DMS153 treated with DMSO at 0.1 percent for 48 hours (cell line): ENCODE measurements around the gene DGKE.

Experiments
- DNase-seq: peaks from one replicate; lab custom pipeline; 2025; ENCODE audit not compliant: unreplicated experiment; lab: John Stamatoyannopoulos, UW

DGKE gene

DNA sequence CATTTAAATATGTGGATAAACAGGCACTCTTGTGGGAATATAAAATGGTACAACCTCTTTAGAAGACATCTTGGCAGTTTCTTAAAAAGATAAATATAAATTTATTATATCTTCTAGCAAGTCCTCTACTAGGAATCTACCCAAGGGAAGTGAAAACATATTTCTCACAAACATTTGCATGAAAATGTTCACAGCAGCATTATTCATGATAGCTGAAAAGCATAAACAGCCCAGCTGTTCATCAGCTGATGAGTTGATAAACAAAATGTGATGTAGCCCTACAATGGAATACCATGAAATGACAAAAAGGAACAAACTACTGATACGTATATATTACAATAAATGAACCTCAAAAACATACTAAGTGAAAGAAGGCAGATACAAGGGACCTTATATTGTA lies 12.0 kb downstream of the DGKE start:
- no peak for DNase-seq

DNA sequence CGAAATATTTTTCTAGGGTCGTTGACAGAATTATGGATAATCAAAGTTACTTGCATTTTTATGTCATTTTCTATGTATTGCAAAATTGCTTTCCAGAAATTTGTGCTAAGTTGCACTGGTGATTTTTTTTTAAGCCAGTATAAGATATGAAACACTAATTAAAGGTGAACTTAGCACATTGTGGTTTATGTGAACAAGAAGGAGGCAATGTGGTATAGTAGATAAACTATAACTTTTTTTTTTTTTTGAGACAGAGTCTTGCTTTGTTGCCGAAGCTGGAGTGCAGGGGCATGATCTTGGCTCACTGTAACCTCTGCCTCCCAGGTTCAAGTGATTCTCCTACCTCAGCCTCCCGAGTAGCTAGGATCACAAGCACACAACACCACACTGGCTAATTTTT lies 13.2 kb downstream of the DGKE start:
- no peak for DNase-seq

DNA sequence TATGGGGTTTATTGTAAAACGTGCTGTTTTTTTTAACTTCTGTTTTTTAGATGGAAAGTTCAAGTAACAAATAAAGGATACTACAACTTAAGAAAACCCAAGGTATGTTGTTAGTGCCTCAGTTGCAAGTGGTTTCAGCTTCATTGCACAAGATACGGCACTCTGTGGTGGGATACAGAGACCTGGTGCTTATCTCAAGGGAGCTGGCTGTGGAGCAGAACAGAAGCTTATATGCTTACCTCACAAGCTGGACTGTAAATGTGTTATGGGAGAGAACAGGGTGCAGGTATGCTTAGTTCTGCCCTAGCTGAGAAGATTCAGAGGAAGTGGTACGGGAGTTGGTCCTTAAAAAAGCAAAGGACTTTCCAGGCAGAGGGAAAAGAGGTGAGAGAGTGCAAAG lies 15.2 kb downstream of the DGKE start:
- no peak for DNase-seq

DNA sequence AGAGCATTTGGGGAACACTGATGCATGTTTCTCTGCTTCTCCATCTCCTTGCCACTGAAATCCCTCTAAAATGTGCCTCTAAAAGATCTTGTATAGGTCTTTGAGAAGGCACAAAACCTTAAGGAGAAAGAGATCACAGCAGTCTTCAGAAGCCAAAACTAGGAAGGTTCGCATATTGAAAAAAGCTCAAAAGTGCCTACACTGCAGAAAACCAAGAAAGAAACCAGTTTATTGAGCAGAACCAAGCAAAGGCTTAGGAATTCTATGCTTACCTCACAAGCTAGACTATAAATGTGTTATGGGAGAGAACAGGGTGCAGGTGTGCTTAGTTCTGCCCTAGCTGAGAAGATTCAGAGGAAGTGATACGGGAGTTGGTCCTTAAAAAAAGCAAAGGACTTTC lies 16.6 kb downstream of the DGKE start:
- DNase-seq: no peak

DNA sequence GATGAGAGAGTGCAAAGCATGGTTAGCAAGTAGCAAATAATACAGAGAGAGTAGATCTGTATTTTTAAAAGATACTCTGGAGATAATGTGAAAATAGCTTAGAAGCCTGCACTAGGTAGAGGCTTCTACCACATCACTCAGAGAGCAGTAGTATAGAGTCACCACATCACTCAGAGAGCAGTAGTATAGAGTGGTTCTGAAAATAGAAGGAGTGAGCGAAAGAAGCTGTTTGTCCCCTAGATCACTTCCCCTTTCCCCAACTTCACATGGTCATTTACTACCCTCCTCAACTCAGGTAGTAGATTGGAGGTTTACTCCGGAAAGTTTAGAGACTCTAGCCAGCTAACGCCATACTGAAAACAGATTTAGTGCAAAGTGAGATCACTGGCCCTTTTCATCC lies 17.1 kb downstream of the DGKE start:
- no peak for DNase-seq

DNA sequence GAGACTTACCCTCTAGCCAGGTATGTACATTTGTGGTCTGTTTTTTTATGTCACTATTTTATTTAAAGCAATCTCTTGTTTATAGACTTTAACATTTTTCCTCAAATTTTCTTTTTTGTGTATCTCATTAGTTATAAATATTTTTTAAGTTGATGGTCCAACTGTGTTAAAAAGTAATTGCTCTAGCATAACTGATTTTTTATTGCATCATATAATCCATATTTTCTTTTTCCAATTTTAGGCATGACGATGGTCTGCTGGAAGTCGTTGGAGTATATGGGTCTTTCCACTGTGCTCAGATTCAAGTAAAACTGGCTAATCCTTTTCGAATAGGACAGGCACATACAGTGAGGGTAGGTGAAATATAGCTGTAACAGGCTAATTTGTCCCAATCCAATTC lies 27.9 kb downstream of the DGKE start:
- no peak for DNase-seq

DNA sequence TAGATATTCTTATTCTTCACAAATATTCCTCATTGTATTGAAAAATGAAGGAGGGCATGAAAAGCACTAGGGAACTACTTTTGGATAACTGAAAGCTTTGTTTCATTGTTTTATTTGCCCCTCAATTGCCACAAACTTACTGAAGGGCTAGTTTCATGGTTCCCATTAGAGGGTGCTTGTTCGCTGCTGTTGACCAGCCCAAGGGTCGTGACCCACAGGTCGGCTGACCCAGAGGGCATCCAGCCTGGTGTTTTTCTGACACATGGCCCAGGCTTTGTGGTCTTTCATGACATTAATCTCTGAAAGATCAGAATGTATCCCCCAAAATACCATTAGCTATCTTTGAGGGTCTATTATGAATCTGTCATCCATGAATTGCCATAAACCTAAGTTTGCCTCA lies 30.0 kb downstream of the DGKE start:
- DNase-seq: no peak

DNA sequence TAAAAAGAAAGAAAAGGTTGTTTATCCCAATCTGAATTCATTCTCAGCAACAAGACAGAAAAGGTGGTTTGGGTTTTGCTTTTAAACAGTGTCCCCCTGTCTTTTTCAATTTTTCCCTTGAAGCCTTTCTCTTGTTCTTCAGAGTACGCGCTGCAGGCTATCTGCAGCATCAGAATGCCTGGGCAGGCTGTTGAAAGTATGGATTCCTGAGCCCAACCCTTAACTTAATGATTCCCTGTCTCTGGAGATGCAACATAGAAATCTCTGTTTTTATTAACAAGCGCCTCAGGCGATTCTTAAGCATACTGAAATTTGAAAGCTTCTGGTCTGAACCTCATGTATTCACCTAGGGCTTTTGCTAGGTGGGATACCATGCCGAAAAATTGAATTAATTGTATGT lies 32.1 kb downstream of the DGKE start:
- DNase-seq: no peak

DNA sequence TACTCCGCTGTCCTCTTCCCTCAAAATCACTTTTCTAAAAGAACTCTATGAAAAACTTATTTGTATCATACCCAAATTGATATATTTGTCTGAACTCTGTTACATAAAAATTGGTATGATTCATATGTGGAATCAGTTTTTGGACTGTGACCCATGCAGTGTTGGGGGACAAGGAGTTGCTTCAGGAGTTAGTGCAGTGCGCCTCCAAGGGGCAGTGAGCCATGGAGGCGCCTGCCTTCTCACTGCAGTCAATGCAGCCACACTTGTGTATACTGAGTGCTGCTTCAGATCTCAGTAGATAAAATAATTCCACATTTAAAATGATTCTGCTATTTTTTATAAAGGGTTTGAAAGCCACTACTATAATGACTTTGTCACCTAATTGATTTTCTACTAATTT lies 32.5 kb downstream of the DGKE start:
- no peak for DNase-seq

DNA sequence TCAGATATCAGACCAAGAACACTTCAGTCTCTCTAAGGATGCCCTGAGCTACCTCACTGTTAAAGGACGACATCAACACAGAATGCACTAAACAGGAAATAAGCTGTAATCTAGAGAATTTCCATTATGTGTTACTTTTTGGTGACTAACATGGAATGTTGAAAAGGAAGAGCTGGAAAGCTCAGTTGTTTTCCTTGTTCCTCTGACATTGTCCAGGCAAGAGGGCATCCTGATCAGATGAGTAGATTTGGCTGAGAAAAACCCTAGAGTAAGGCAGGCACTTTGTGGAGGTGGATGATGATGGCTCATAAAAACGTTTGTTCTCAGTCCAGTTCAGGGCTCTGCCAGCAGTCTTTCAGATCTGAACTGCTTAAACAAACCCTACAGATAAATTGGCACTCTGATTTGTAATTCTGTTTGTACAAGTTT lies 34.0 kb downstream of the DGKE start:
- no peak for DNase-seq

DNA sequence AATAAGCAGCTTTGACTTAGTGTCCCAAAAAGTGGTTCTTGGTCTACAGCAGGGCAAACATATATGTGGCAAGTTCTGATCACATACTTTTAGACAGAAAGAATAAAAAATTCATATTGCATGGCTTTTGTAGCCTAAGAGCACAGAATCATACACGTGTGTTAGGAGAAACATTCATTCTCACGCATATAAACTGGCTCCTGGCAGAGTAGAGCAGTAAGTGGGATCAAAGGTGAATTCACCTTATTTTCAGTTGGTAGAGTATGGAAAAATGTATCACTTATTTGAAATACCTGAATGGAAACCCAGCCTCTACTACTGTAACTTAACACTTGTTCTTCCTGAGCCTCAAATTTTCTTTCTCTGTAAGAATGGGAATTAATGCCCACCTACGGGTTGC lies 34.8 kb downstream of the DGKE start:
- no peak for DNase-seq

DNA sequence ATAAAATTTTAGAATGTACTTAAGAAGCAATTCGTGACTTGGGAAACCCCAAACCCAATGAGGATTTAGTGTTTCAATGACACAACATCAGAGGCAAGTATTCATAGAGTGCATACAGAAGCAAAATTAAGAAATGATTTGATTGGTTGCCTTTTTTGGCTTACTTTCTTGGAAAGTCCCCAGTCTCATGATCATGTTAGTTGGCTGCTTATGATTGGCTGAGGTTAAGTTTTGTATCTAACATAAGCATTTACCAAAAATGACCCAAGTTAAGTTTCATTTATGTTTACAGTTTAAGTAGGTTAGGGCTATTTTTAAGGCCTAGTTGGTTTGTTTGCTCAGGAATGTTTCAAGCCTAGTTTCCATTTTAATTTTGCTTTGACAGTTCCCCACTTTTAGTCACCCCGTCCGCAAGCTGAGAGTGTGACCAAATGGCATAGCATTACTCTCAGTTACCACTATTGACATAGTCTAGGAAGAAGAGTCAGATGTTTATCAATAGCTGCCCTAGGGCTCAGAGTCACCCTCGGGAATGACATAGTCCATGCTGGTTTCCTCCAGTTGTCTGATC lies 36.2 kb downstream of the DGKE start:
- no peak for DNase-seq

DNA sequence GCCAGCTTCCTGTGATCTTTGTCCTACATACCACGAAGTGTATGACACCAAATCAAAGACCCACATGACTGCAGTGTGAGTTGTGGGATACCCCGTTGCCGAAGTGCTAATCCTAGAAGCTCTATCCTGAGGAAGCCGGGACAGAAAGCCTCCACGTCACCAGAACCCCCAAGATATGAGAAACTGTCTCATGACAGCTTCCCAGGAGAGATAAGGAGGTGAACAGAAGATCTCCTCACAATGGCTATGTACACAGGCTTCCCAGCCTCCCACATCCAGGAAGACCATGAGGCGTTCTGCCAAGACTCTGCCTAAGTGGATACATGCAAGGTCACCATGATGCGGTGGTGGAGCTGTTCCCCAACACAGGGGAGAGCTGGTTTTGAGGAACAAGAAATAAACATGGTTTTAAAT lies 42.8 kb downstream of the DGKE start:
- no peak for DNase-seq

DNA sequence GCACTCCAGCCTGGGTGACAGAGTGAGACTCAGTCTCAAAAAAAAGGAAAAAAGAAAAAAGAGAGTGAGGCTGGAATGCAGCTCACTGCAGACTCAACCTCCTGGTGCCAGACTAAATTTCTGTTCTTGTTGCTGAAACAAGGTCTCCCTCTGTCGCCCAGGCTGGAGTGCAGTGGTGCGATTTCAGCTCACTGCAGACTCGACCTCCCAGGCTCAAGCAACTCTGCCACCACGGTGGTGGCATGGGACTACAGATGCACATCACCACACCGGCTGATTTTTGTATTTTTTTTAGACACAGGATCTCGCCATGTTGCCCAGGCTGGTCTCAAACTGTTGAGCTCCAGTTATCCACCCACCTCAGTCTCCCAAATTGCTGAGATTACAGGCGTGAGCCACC lies 45.3 kb downstream of the DGKE start:
- DNase-seq: no peak

DNA sequence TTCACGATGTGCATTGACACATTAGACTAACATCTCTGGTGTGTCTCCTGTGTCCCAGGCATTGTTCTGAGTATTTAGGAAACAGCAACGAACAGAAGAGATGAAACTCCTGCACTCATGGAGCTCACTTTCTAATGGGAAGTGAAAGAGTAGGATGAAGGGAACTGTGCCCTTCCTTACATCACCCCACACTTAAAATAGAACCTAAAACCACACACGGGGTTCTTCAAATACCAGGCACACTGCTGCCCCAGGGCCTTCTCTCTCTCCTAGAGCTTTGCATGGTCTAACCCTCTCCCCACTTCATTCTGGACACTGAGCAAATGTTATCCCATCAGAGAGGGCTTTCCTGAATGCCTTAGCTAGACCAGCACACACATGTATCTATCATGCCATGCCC lies 46.2 kb downstream of the DGKE start:
- no peak for DNase-seq

DNA sequence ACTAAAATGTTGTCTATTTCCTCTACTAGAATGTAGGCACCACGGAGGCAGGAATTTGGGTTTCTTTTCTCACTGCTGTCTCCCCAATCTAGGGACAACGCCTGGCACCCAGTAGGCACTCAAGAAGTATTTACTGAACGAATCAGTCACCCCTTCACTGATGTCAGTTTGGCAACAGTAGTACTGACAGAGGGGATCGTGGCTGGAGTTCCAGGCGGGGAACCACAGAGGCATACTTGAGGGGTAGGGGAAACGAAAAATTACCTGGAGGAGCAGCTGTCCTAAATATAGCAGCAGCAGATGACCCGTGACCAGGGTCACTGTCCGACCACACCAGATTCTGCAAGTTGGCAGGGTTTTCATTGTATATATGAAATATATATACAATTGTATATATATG lies 46.6 kb downstream of the DGKE start:
- DNase-seq: no peak

DNA sequence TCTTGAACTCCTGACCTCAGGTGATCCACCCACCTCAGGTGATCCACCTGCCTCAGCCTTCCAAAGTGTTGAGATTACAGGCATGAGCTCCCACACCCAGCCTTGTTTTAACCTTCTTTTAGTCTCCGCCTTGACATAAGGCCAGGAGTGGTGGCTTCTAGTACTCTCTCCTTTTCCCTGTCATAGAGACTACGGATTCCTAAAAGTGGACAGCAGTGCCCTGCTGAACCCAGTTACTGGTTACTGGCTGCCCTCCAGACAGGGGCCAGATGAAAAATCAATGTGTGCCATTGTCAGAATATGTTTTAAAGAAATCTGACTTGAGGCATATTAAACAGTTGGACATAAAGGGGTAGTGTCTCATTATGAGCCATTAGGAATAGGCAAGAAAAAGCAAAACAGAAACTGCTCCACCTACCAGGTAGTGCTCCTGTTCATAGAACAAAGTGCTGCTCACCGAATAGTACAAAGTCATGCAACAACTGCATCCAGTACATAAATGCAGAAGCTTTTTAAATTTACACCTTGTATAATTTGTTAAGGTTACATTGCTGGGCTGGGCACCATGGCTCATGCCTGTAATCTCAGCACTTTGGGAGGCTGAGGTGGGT lies 47.8 kb downstream of the DGKE start:
- no peak for DNase-seq

DNA sequence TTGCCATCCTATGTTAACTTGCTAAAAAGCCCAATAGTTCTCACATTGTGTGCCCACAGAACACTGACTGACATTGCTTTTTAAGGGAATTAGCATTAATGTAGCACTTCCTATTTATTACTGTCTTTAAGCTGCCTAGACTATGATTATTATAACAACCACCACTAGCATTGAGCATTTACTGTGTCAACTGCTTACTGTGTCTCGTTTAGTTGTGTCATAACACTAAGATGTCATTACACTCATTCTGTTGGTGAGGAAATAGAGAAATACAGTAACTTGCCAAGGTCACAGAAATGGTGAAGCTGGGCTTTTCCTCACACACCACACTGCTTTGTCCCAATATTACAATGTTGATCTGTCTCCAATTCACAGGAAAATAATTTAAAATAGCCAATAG lies 49.7 kb downstream of the DGKE start:
- no peak for DNase-seq

DNA sequence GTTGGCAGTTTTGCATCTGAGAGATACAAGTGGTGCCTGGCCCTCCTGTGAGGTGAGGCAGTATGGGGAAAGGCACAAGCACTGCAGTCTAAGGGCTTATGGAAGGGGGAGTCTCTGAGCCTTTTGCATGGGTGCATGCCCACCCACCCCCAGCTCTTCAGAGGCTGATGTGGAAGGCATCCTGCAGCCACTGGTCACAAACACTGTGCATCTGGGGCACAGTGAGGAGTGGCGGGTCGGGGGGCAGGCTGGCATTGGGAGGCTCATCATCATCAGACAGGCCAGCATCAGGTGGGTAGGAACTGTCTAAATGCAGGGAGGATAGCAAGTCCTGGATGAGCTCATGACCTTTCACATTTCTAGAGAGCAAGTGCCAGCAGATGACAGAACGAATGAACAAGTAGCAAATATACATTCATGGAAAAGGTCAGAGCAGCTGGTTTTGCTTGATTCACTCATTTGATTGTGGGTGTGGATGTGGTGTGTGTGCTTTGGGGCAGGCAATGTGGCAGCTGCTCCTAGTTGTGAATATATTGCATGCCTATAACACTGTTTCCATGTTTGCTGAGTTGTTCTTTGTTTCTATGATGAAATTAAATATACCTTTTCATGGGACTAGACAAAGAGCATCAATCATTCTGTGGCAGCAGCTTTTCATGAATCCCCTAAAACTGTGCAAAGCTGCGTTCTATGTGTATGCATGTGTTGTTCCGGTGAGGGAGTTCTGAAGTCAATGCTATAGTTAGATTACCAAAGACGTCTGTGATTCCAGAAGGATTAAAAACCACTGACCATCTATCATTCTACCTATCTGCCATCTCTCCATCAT lies 50.7 kb downstream of the DGKE start:
- peak; percentile 23 for DNase-seq

DNA sequence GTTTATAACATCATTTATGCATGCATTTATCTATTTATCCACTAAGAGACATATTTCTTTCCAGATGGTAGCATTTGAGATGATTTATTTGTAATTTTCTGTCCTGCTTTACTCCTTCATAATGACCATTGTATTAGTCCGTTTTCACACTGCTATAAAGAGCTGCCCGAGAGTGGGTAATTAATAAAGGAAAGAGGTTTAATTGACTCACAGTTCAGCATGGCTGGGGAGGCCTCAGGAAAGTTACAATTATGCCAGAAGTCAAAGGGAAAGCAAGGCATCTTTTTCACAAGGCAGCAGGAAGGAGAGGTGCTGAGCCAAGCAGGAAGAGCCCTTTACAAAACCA lies 51.3 kb downstream of the DGKE start:
- DNase-seq: no peak

DNA sequence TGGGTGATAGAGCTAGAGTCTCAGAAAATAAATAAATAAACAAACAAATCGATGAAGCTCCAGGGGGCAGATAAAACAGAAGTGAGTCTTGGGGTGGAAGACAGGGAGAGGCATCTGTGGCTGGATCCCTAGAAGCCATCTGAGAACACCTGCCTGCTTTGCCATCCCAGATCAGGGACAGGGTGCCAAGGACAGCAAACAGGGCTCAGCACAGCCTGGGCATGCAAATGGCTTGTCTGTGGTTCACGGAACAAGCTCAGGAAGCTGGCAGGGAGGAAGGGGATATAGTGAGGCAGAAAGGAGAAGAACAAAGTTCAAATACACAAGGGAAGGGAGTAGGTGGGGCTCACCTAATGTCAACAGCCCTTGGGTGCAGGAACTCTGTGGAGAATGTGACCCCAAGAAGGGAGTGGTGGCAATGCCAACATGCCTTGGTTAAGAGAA lies 52.4 kb downstream of the DGKE start:
- no peak for DNase-seq

DNA sequence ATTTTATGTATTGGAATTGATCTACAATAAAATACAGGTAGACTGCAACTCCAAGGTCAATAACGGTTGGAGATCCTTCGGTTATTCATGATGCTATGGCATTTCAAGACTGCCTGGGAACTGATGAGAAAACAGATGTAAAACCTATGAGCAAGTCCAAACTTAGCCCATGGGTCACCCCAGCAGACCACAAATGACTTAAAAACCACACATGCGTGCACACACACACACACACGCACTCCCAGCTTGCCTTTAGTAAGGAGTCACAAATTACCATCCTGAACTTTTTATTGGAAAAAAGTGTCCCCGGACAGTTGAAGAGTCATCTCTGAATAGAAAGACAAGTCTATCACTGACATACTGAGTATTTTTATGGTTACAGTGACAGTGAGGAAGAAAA lies 53.2 kb downstream of the DGKE start:
- DNase-seq: no peak
